D721Med (cell line): ENCODE measurements around the gene CFAP161.
"Not testable (repeated sequence)": the region's sequence is repeated elsewhere in the genome, so short reads cannot be mapped to it uniquely, and the experiment has no call there.

Source experiments
- DNase-seq: peaks from one replicate; pipeline ENCODE4 v3.0.0; 2011; ENCODE audit warnings: low spot score; ENCODE audit not compliant: insufficient read length
- FAIRE-seq: peaks from 2 replicates; lab custom pipeline; 2011; peaks lifted over from hg19 to GRCh38; lab: Jason Lieb, UNC
- TF ChIP-seq, protein P1 (sequence below): IDR thresholded peaks from 2 replicates; pipeline ENCODE4 v1.5.1; 2012; ENCODE audit warnings: mild to moderate bottlenecking, control low read depth; ENCODE audit not compliant: insufficient read depth; ENCODE audit errors: missing control alignments

CFAP161 gene

DNA sequence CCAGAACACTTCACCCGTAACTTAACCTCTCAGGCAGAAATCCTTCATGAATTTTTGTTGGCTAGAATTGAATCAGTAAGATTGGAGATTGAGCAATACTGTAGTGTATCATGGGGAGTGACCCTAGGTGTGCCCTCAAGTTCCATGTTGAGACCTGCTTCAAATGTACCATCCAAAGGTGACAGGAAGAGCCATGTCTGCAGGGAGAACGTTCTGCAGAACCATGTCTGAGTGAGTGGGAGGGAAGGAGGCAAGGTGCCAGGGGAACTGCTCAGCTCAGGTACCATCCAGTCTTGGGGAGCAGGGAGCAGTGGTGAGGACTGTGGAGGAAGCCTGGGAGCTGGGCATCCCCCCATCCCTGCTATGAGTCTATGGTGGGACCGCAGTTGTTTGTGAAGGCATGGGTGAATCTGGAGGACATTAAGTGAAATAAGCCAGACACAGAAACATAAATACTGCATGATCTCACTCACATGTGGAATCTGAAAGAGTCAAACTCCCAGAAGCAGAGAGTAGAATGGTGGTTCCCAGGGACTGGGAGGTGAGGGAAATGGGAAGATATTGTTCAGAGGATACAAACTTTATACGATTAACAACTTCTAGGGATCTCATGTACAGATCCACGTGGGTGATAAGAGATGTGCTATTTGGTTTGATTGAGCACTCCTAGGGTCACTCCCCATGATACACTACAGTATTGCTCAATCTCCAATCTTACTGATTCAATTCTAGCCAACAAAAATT, 23.3 kb downstream of the CFAP161 start:
- FAIRE-seq, result no peak
- TF ChIP-seq, protein P1, sequence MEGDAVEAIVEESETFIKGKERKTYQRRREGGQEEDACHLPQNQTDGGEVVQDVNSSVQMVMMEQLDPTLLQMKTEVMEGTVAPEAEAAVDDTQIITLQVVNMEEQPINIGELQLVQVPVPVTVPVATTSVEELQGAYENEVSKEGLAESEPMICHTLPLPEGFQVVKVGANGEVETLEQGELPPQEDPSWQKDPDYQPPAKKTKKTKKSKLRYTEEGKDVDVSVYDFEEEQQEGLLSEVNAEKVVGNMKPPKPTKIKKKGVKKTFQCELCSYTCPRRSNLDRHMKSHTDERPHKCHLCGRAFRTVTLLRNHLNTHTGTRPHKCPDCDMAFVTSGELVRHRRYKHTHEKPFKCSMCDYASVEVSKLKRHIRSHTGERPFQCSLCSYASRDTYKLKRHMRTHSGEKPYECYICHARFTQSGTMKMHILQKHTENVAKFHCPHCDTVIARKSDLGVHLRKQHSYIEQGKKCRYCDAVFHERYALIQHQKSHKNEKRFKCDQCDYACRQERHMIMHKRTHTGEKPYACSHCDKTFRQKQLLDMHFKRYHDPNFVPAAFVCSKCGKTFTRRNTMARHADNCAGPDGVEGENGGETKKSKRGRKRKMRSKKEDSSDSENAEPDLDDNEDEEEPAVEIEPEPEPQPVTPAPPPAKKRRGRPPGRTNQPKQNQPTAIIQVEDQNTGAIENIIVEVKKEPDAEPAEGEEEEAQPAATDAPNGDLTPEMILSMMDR, result no peak
- DNase-seq, result no peak

GRCh38 chr15:81157939-81158223, 23.8 kb downstream of the CFAP161 start:
- TF ChIP-seq, protein P1, result no peak
- FAIRE-seq (no peak), DNase-seq (no peak)

GRCh38 chr15:81158561-81158960, 24.5 kb downstream of the CFAP161 start:
- not testable (repeated sequence) for FAIRE-seq, DNase-seq

- FAIRE-seq (no peak), DNase-seq (no peak)
- TF ChIP-seq, protein P1, result no peak
Observed at GRCh38 chr15:81160312-81161159, 26.5 kb downstream of the CFAP161 start.

DNA sequence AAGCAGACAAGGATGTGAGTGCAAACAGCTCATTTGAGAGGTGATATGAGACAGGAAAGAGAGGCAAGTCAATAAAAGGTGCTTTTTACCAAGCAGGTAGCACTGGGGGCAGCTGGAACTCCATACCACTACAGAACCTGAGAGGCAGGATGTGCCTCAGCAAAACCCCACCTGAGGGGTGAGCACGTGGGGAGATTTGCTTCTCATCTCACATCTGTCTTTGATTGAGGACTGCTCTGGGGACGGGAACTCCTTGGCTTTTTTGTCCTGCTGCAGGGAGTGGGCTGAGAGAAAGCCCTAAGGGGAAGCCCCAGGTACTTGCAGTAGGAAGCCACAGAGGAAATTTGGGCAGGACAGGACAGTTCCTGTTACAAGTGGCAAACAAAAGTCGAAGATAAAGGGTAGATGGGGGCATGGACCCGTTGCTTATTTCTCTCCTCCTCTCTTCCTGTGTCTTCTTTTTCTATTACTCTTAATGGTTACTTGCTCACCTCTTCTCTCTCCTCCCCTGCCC, 27.1 kb downstream of the CFAP161 start:
- TF ChIP-seq, protein P1, result no peak

DNA sequence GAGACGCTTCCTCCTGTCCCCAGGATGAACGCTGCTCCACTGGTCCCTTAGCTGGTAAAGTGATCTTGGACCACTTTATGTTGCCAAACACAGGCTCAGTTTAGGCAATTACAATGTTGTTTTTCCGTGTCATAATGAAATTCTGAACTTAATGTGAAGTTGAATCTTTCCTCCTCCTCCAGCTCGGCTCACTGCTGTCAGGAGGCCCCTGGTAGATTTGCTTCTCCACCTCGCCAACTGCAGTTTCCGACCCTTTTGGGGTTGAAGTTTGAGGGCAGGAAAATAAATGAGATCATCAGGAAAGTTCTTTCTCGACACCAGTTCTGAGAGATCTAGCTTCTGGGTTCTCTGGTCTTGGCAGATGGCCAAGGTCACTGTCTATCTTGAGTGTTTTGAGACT, 27.8 kb downstream of the CFAP161 start:
- no peak for DNase-seq
- TF ChIP-seq, protein P1, result no peak
- no peak for FAIRE-seq

More for the DNA sequence above, 27.1 kb downstream of the CFAP161 start:
- DNase-seq (no peak), FAIRE-seq (no peak)

GRCh38 chr15:81163961-81164800, 30.1 kb downstream of the CFAP161 start:
- no peak for DNase-seq
- FAIRE-seq, result no peak
- TF ChIP-seq, protein P1, result no peak
